Right lung (tissue), 5 donors: ENCODE measurements around the gene CTSE. TPM values are rescaled to one million over a fixed set of nuclear protein-coding genes. Genes with fewer than 3 reads are reported as not detected.
A peak's percentile ranks its signal among the peaks of the same experiment; 100 is the strongest.

Experiments
- DNase-seq, 2 donors: peaks; one replicate each; pipeline ENCODE4 v3.0.0-alpha.2; 2013
- polyA plus RNA-seq, 5 donors: library from polyadenylated mRNA; unstranded; fragments of 120-200 nt; gene quantifications; one replicate each; pipeline versions ENCODE4 v1.2.1 to v1.2.3, GENCODE V29; 2013; ENCODE audit warnings: inconsistent platforms in 1 of 5, low replicate concordance in 1 of 5; ENCODE audit not compliant: insufficient read length in 5 of 5, insufficient read depth in 1 of 5

Gene CTSE
- polyA plus RNA-seq, 5 donors: 0.33 to 1.5 (median 0.66) TPM

- DNase-seq: no peak
Observed at GRCh38 chr1:205972491-205973168, 51.1 kb downstream of the CTSE start.

GRCh38 chr1:205972081-205972480, 51.6 kb downstream of the CTSE start:
- no peak for DNase-seq

GRCh38 chr1:205971082-205971481, 52.6 kb downstream of the CTSE start:
- no peak for DNase-seq

GRCh38 chr1:205970486-205970885, 53.2 kb downstream of the CTSE start:
- DNase-seq: no peak

- DNase-seq: no peak
Observed at GRCh38 chr1:205969229-205969628, 54.5 kb downstream of the CTSE start.

GRCh38 chr1:205967554-205968335, 56.0 kb downstream of the CTSE start:
- no peak for DNase-seq

GRCh38 chr1:205965036-205965884, 58.4 kb downstream of the CTSE start:
- DNase-seq: no peak

GRCh38 chr1:205963352-205964155, 60.1 kb downstream of the CTSE start:
- no peak for DNase-seq

GRCh38 chr1:205962821-205963221, 60.9 kb downstream of the CTSE start:
- DNase-seq: no peak

- DNase-seq: peak; percentile 62
Observed at GRCh38 chr1:205961991-205962820, 61.5 kb downstream of the CTSE start.

- DNase-seq: peak in 1 of 2 donors; percentile 45
Observed at GRCh38 chr1:205961405-205961804, 62.3 kb downstream of the CTSE start.

- DNase-seq: no peak
Observed at GRCh38 chr1:205959789-205960188, 63.9 kb downstream of the CTSE start.

Other genes starting within 250 kb of the CTSE start
- 1 to 10 TPM; 5.7 to 8.1 (median 6.8) TPM for gene RAB29, start 248.4 kb downstream of the CTSE start, polyA plus RNA-seq
- 10 to 100 TPM; 36.4 to 46.8 (median 44.8) TPM for gene SLC41A1, start 210.7 kb downstream of the CTSE start, polyA plus RNA-seq
- gene PM20D1, start 173.8 kb downstream of the CTSE start, polyA plus RNA-seq: under 1 TPM; 0.20 to 0.51 (median 0.33) TPM
- 1 to 10 TPM; 4.5 to 7.1 (median 5.4) TPM for gene SLC26A9, start 80.4 kb downstream of the CTSE start, polyA plus RNA-seq
- 1 to 10 TPM; 2.8 to 4.9 (median 3.7) TPM for gene RAB7B, start 20.5 kb downstream of the CTSE start, polyA plus RNA-seq
- gene RHEX, start 29.3 kb upstream of the CTSE start, polyA plus RNA-seq: under 1 TPM in 4 of 5 donors, not detected in 1; 0.19 to 0.41 (median 0.24) TPM
- gene AVPR1B, start 93.5 kb upstream of the CTSE start, polyA plus RNA-seq: under 1 TPM in 4 of 5 donors, not detected in 1; 0.08 to 0.14 (median 0.08) TPM
- 1 to 10 TPM; 4.7 to 7.5 (median 5.7) TPM for gene FAM72A, start 178.9 kb upstream of the CTSE start, polyA plus RNA-seq
- 10 to 100 TPM; 55.5 to 74.1 (median 58.3) TPM for gene SRGAP2, start 179.6 kb upstream of the CTSE start, polyA plus RNA-seq